ENCODE data around the gene ZG16. TPM values are rescaled to one million over a fixed set of nuclear protein-coding genes. Genes with fewer than 3 reads are reported as not detected.
"Not testable (repeated sequence)": the region's sequence is repeated elsewhere in the genome, so short reads cannot be mapped to it uniquely, and the experiment has no call there.

ZG16 gene
- total and polyA plus RNA-seq, 4 donors: 0.19 to 2.8 (median 1.7) TPM

GRCh38 chr16:29730649-29731048 is 47.4 kb upstream of the ZG16 start (continued):
- TF ChIP-seq CTCF (IDR thresholded peaks at IDR 0.05; ENCODE audit: low read depth, low read length, missing input control): no peak

DNA sequence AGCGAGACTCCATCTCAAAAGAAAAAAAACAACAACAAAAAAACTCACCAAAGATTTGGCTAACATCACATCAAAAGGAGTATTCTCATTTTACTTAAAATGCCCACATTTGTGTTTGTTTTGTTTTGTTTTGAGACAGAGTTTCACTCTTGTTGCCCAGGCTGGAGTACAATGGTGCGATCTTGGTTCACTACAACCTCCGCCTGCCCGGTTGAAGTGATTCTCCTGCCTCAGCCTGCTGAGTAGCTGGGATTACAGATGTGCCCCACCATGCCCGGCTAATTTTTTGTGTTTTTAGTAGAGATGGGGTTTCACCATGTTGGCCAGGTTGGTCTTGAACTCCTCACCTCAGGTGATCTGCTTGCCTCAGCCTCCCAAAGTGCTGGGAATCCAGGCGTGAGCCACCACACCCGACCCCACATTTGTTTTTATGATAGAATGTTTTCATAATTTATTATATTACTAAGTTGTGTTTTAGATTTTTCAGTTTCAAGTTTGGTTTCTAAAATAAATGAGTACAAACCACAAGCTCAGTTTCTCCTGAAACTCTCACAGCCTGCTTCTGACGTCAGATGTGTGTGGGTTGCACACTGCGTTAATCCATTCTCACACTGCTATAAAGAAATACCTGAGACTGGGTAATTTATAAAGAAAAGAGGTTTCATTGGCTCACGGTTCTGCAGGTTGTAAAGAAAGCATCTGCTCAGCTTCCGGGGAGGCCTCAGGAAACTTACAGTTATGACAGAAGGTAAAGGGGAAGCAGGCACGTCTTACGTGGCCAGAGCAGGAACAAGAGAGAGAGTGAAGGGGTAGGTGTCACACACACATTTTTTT is 46.1 kb upstream of the ZG16 start:
- not testable (repeated sequence) for DNase-seq (ENCODE audit: low spot score); H3K4me3 ChIP-seq (ENCODE audit: low read depth in 1 of 3, low read length in 3 of 3); H3K9ac ChIP-seq (ENCODE audit: low read depth in 1 of 2, low read length in 2 of 2); H3K4me1 ChIP-seq (ENCODE audit: control insufficient read depth in 4 of 4, insufficient read depth in 4 of 4, low read length in 3 of 4); H3K36me3 ChIP-seq (ENCODE audit: control insufficient read depth in 4 of 4, insufficient read depth in 3 of 4, low read depth in 1 of 4, low read length in 3 of 4); H3K9me3 ChIP-seq (ENCODE audit: control insufficient read depth in 4 of 4, low read length in 3 of 4); H3K27me3 ChIP-seq (ENCODE audit: control insufficient read depth in 4 of 4, insufficient read depth in 4 of 4, low read length in 3 of 4); H3K27ac ChIP-seq (ENCODE audit: low read depth in 1 of 2, low read length in 2 of 2)
- 85% methylated on average over 13 of the region's 13 CpGs for WGBS

DNA sequence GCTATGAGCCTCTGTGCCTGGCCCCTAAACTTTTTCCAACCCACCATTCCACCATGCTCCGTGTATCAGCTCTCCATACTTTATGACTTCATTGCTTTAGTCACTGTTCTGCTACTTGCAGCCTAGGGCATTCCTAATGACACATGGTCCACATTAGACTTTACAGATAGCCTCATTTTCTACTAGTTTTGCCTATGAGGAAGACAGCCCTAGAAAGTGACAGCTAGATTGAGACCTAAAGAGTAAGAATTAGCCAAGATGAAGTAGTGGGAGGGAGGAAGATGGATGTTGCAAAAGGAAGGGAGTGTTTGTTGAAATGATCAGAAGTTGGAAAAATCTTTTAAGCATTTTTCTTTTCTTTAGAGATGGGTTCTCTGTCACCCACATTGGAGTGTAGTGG is 43.3 kb upstream of the ZG16 start:
- TF ChIP-seq NR2F2 (IDR thresholded peaks at IDR 0.05) (no peak), CTCF (IDR thresholded peaks at IDR 0.05; ENCODE audit: low read depth, low read length, missing input control) (no peak), TAF1 (conservative IDR thresholded peaks at IDR 0.05) (no peak), REST (IDR thresholded peaks at IDR 0.05) (no peak), ATF3 (IDR thresholded peaks at IDR 0.05) (no peak), HNF4A (conservative IDR thresholded peaks at IDR 0.05) (no peak), FOXA1 (IDR thresholded peaks at IDR 0.05) (no peak), HNF4G (IDR thresholded peaks at IDR 0.05) (no peak), JUND (IDR thresholded peaks at IDR 0.05) (no peak), GABPA (IDR thresholded peaks at IDR 0.05 in 1 of 2, conservative IDR thresholded peaks at IDR 0.05 in 1 of 2) (no peak), ZBTB33 (IDR thresholded peaks at IDR 0.05) (no peak), RXRA (IDR thresholded peaks at IDR 0.05) (no peak), YY1 (IDR thresholded peaks at IDR 0.05) (no peak), RAD21 (IDR thresholded peaks at IDR 0.05) (no peak), SP1 (IDR thresholded peaks at IDR 0.05) (no peak), EGR1 (IDR thresholded peaks at IDR 0.05; ENCODE audit: low read depth in 2 of 2) (no peak), FOXA2 (IDR thresholded peaks at IDR 0.05) (no peak)
- TF ChIP-seq, protein P1, sequence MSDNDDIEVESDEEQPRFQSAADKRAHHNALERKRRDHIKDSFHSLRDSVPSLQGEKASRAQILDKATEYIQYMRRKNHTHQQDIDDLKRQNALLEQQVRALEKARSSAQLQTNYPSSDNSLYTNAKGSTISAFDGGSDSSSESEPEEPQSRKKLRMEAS (IDR thresholded peaks at IDR 0.05): no peak
- WGBS: 90% methylated on average over 1 of the region's 1 CpG
- Histone ChIP-seq H3K27me3 (ENCODE audit: control insufficient read depth in 4 of 4, insufficient read depth in 4 of 4, low read length in 3 of 4) (no peaks in the 10 kb centered on the region), H3K9me3 (ENCODE audit: control insufficient read depth in 4 of 4, low read length in 3 of 4) (no peaks in the 10 kb centered on the region), H3K4me3 (ENCODE audit: low read depth in 1 of 3, low read length in 3 of 3) (no peak overlapping the region), H3K36me3 (ENCODE audit: control insufficient read depth in 4 of 4, insufficient read depth in 3 of 4, low read depth in 1 of 4, low read length in 3 of 4) (no peaks in the 10 kb centered on the region), H3K27ac (ENCODE audit: low read depth in 1 of 2, low read length in 2 of 2) (no peak overlapping the region), H3K9ac (ENCODE audit: low read depth in 1 of 2, low read length in 2 of 2) (no peak overlapping the region), H3K4me1 (ENCODE audit: control insufficient read depth in 4 of 4, insufficient read depth in 4 of 4, low read length in 3 of 4) (no peaks in the 10 kb centered on the region)
- DNase-seq (ENCODE audit: low spot score): no peak

Data from liver (tissue), 9 donors.